Measurements from ENCODE around the gene NEURL1B.

DNA sequence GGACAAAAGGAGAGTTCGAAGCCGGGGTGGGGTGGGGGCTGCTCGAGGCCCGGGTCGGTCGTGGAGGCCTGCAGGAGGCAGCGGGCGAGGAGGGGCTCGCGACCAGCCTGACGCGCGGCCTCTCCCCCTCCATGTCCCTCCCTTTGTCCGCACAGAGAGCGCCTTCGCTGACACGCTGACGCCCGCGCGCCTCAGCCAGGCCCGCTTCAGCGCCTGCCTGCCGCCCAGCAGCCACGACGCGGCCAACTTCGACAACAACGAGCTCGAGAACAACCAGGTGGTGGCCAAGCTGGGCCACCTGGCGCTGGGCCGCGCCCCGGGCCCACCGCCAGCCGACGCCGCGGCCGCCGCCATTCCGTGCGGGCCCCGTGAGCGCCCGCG lies 42.2 kb downstream of the NEURL1B start:
- TF ChIP-seq, protein P1, sequence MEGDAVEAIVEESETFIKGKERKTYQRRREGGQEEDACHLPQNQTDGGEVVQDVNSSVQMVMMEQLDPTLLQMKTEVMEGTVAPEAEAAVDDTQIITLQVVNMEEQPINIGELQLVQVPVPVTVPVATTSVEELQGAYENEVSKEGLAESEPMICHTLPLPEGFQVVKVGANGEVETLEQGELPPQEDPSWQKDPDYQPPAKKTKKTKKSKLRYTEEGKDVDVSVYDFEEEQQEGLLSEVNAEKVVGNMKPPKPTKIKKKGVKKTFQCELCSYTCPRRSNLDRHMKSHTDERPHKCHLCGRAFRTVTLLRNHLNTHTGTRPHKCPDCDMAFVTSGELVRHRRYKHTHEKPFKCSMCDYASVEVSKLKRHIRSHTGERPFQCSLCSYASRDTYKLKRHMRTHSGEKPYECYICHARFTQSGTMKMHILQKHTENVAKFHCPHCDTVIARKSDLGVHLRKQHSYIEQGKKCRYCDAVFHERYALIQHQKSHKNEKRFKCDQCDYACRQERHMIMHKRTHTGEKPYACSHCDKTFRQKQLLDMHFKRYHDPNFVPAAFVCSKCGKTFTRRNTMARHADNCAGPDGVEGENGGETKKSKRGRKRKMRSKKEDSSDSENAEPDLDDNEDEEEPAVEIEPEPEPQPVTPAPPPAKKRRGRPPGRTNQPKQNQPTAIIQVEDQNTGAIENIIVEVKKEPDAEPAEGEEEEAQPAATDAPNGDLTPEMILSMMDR (IDR thresholded peaks at IDR 0.05): no peak
- TF ChIP-seq POLR2A (IDR thresholded peaks at IDR 0.05): no peak
